Stimulated activated CD4-positive, alpha-beta T cell treated with anti-CD3 and anti-CD28 coated beads, Interleukin-1b, Interleukin-23, amount 100 ng/mL, for 48 hours (primary cell): Measurements from ENCODE around the gene PRKCA.
"Not testable (repeated sequence)": the region's sequence is repeated elsewhere in the genome, so short reads cannot be mapped to it uniquely, and the experiment has no call there.

Experiments used
- DNase-seq: peaks from one replicate; pipeline ENCODE4 v3.0.0-alpha.2; 2020

Gene PRKCA

DNA sequence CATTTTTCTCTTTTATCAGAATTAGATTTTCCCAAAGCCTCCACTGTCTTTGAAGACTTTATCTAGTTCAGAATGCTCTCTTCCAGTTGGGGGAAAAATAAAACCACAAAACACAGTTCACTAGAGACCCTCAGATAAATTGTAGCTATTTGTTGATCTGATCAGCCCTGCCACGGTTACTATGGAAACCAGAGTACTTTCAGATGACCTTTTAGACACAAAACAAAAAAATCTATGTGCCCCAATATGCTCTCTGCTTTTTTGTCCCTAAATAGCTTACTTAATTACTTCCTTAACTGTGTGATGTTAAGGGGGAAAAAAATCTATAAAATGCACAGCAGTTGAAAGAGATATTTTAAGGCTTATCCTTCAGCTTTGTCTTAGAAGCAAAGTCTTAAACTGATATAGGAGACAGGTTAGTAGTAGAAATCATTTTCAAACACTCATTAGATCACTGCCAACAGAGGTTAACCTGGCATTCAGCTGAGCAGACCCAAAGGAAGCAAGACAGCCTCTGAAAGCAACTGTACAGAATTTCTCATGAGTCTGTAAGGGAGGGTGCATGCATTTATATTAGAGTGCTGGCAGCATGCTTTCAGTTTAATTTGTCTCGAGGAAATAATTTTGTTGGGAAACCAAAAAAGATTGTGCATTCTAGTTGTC, 402.6 kb downstream of the PRKCA start:
- no peak for DNase-seq

DNA sequence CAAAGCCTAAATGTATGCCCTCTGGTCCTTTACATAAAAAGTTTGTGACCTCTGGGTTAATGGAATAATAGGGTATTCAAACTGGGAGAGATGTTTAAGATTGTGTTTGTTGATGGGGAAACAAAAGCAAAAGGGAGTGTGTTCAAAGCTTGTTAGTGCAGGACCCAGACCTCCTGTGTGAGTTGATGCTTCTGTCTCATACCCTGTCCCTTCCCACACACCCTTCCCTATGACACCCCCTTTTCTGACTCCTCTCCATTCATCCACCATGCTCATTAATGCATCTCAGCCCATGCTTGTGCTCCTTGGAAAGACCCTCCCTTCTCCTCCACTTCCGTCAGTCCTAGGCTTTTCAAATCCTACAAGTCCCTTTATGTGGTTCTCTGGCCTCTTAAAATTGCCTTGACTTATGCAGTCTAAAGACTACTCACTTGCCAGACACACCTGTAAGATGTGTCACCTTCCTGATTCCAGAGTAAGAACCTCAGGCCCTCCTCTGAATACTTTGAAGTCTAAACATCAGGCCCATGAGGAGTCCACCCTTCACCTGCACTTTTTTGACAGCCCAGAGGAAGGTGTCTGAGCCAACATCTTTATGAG, 404.5 kb downstream of the PRKCA start:
- no peak for DNase-seq

DNA sequence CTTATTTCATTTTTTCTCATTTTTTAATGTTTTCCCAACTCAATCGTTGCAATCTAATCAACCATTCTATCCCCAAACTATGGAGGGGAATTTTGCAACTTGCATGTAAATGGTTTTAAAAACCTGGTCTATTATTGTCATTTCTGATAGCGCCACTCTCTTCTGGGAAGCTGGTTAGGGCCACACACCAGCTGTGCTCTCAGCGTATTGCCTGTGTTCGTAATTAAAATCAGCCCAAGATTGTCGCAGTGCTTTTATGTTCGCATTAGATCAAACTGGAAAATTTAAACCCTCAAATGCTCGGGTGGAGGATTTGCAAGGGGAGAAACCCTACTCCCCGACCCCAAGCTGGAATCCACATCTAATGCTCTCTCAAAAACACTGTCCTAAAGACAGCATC, 409.0 kb downstream of the PRKCA start:
- DNase-seq: no peak

DNA sequence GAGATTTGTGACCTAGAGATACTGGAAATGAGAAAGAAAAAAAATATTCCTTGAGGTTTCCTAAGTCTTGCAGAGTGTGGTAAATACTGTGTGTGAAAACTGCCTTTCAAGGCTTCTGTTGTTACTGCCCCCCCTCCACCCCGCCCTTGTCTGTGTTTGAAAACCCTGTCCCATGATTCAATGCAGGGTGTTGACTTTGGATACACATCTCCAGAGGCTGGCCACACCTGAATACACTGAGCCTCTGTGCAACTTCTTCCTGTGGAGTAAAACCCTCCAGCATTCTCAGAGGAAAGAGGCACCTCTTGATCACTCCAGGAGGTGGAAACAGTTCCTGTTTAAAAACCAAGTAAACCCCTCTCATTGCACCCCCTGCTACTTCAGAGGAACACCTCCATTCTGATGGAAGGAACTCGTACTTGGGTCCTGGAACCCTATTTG, 409.5 kb downstream of the PRKCA start:
- no peak for DNase-seq

DNA sequence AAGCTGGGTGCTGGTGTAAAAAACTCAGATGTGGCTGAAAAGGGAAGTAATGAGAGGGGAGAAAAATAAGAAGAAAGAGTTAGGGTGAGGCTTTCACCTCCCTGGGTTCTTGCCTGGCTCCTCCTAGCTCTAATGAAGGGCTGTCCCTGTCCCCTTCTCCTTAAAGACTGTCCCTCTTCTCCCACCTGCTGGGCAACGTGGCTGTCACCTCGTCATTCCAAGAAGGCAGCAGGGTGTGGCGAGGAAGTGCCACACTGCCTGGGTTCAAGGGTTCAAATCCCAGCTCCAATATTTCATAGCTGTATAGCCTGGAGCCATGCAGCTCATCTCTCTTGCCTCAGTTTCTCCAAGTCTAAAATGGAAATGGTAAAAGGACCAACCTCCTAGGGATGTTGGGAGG, 410.0 kb downstream of the PRKCA start:
- DNase-seq: no peak

DNA sequence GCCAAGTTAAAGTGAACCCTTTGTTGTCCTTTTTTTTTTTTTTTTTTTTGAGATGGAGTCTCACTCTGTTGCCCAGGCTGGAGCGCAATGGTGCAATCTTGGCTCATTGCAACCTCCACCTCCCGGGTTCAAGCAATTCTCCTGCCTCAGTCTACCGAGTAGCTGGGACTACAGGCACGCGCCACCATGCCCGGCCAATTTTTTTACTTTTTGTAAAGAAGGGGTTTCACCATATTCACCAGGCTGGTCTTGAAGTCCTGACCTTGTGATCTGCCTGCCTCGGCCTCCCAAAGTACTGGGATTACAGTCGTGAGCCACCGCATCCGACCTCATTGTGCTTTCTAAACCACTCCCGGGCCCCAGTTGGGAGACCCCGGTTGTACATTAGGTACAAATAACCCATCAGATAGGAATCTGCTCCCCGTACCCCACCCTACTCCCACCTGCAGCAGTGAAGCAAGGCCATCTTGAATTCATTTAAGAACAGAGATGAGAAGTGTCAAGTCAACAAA, 410.7 kb downstream of the PRKCA start:
- DNase-seq: not testable (repeated sequence)

DNA sequence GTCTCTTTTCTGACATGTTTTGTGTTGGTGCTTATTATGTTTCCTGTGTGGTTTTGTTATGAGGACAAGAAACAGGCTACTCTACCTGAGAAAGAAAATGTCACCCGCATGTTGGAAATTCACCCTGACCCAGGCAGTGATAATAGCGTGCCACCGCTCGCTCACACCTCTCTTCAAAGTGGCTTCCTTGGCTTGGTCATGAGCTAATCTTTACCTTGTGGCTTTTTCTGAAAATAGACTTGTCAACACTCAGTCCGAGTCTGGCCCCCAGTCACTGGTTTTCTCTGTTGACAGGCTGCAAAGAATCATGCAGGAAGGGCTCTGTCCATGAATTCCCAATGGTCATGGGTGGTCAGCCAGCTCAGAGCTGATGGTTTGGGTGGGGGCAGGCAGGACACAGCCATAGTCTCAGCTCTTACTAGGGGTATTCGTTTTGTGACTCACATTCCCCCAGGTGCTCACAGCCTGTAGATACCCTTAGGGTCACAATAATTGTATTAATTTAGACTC, 411.2 kb downstream of the PRKCA start:
- DNase-seq: no peak

DNA sequence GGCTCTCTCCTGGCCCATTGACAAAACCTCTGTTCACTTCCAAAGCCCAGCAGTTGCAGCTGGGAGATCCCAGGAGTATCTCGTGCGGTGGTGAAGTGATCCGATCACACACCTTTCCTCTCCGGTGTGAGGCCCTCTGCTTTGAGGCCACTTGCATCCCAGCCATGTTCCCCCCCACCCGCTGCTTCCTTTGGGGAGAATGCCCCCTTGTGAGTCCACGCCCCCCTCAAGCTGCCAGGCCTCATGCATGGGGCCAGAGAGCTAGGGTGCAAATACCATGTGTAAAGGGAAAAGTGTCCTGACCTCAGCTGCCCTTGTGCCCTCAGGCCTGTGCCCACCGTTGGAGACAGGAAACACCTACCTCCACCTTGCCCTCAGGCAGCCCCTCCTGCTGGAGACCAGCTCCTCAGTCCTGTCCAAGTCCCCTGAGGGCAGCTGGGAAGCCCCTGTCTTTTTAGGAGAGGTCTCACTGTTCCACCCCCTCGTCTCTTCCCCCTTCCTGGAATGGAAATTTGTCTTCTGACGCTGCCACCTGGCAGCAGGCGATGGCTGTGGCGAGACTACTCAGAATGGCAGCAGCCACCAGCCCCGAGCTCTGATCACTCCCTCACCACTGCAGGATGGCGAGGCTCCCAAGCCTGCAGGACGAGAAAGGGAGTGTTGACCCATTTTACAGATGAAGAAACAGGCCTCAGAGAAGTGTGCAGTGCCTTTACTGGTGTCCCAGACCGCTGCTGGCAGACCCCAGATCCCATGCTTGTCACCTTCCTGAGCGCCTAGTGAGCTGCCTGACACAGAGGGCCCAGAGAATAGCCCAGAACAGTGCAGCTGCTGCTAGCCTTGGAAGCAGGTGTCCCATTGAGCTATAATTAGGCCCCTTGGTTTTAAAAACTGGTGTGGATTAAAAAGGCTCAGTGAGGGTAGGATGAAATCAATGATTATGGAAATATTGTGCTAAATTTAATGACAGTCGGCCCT, 411.9 kb downstream of the PRKCA start:
- no peak for DNase-seq

DNA sequence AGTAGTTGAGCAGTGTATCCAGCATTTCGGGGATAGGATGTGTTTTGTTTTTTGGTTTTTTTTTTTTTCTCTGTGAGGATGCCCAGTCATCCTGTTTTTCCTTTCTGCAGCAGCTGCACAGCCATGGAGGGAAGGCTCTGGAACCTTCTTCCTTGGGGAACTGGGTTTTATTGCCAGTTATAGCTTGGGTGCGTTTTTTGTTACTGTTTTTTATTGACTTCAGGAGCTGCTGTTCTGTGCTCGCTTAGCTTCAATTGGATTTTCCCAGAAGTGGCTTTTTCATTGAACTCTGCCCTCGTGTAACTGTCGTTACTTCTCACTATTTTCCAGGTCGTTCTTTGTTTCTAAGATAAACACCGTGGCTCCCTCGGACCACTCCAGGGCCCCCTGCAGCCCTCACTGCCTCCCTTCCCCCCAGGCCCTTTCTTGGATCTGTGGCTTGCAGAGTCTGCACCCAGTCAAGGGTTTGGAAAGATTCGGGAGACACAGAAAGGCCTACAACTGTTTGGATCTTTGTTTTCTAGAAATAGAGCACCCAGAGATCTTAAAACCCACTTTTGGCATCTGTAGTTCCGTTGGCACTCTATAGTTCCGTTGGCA, 412.8 kb downstream of the PRKCA start:
- DNase-seq: no peak

DNA sequence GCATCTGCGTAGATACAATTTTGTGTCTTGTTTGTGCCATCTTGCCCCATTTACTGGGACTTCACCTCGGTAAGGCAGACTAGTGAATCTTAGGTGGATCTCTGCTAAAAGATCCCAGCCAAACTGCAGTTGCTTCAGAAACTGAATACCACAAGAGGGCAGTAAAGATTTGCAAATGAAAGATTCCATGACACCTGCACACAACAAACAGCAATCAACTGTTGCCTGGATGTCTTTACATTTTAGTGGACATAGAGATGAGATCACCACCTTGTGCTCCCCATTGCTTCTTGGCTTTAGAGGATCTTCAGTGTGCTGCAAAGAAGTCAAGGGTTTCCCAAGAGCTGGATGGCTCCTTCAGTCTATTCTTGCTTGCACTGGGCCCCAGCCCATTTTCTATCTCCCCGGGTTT, 413.3 kb downstream of the PRKCA start:
- DNase-seq: no peak

DNA sequence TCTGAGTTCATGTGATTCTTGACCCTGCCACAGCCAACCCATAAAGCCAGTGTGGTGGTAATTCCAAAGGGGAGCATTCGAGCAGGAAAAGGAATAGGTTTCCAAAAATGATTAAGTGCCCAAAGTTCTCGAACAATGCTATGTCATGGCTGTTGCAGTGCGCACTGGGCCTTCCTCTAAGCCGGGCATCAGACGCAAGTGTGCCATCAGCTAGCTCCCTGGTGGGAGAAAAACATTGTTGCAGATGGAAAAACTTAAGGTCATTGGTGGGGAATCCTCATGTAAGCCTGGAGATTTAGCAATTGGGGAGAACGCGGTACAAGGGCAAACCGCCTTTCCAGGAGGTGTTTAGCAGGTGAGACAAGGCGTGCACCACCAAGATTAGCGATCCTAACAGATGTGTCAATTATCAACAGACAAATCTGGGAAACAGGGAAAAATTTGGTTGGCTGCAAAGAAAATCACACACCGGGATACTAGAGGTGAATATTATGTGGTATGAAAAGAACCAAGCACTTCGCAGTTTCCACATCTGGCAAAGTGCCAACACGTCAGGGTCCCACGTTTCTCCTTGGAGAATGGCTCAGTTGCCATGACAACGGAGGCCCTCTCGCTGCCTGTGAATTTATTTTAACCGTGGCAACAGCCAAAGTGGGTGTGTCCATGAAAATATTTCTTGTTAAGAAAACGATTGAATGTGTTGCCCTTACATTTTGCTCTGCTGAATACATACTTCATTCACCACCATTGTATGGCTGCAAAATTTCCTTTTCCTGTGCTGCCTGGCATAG, 414.0 kb downstream of the PRKCA start:
- DNase-seq: no peak

DNA sequence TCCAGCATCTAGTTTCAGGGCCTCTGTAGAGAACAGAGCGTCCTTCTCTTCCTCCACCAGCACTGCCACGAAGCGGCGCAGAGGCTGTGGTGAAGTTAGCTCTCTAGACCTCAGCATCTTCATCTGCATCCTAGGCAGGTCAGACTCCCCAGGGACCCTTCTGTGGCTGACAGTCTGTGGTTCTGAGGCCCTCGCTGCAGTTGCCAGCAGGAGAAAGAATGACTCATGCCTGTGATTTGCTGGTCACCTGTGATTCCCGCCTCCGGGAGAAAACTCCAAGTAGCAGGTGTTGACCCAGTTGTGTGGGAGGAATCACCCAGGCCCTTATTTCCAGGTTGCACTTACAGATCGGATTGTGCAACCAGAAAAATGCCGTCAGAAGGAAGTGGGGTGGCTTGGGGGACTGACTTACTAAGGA, 415.2 kb downstream of the PRKCA start:
- no peak for DNase-seq

DNA sequence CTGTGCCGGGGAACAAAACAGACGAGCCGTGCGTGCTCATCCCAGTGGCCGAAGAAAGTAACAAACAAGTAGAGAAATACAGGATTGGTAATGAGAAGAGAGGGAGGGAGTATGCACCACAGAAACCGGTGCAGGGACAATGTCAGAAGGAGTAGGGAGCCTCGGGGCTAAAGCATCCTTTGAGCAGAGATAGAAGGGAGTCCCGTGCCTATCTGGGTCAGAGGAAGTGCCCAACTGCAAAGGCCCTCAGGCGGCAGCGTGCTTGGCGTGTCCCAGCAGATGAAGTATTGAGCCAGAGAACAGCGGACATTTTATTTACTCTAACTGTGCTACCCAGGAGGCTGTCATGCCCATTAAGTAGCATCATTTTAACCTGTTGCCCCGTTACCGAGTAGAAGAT, 417.6 kb downstream of the PRKCA start:
- DNase-seq: no peak

DNA sequence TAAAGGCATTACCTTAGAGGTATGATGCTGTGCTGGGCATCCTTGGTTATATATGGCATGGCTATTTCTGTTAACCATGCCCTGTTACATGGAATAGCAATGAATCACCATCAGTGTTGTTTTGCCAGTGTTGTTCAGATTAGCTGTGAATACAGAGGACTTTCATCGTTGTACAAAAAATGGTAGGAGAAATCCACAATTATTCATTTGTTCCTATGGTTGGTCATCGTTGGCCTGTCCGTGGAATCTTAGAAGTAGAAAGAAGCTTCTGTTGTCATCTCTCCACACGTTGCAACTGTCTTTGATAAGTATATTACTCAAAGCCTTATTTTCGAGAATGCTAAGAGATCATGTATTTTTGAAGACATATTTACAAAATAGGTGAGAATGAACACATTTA, 418.2 kb downstream of the PRKCA start:
- no peak for DNase-seq

DNA sequence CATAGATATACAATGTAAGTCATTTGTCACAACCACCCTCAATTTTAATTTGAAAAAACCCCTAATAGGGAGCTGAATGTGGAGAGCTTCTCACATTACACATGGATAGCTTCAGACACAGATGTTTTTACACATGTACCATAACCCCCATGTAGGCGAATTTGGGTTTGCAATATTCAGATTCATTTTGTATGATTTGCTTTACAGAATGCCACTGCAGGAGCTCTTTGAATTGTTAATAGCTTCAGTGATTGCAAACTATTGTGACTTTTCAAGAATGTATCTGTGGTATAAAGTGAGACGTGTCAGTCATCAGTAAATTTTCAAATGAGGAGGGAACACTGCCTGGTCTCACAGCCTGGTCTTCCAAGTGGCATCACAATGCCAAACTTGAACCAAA, 419.9 kb downstream of the PRKCA start:
- no peak for DNase-seq

DNA sequence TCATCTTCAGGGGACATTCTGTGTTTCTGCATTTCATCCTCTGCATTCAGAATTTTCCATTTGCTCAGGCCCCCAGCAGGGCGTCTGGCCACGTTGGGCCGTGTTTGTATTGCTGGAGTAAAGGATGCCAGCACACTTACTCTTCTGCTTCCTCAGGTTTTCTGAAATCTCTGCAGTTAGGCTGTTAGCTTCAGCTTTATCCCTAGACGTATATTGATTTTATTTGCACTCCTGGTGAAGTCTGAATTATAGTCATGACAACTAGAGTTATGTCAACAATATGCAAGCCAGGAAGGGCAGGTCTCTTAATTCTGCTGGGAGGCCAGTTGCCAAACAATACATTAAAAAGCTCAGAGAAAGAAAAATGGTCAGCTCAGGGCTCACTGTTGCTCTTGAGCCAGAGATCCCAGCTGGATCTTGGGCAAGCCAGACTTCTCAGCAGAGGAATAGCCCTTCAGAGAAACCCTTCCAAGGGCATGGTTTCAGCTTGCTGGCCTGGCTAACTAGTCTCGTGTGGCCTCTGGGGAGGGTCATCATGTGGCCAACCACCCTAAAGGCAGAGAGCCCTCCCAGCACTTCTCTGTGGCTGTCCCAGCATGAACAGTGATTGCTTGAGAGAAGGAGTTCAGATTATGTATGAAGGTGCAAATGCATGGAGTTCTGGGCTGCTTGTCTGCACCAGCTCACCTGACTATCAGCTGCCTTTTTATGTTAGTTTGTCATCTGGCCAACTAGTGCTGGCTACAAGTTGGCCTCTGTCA, 422.3 kb downstream of the PRKCA start:
- no peak for DNase-seq

DNA sequence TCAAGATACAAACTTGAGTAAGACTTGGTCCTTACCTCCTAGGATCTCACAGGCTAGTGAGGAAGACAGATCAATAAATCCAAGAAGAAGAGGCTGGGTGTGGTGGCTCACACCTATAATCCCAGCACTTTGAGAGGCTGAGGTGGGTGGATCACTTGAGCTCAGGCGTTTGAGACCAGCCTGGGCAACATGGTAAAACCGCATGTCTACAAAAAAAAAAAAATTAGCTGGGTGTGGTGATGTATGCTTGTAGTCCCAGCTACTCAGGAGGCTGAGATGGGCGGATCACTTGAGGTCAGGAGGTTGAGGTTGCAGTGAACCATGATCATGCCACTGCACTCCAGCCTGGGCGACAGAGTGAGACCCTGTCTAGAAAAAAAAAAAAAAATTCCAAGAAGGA, 423.0 kb downstream of the PRKCA start:
- DNase-seq: not testable (repeated sequence)

DNA sequence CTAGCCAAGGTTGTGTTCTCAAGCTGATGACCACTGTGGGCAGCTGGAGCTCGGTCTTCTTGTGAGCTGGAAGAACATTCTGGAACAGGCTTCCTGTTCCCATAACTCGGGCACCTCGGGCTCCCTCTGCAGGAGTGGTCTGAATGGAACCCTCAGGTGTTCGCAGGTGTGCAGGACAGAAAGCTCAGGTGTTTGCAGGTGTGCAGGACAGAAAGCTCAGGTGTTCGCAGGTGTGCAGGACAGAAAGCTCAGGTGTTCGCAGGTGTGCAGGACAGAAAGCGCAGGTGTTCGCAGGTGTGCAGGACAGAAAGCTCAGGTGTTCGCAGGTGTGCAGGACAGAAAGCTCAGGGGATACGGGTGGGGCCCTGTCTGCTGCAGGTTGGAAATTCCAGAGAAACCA, 423.5 kb downstream of the PRKCA start:
- no peak for DNase-seq

DNA sequence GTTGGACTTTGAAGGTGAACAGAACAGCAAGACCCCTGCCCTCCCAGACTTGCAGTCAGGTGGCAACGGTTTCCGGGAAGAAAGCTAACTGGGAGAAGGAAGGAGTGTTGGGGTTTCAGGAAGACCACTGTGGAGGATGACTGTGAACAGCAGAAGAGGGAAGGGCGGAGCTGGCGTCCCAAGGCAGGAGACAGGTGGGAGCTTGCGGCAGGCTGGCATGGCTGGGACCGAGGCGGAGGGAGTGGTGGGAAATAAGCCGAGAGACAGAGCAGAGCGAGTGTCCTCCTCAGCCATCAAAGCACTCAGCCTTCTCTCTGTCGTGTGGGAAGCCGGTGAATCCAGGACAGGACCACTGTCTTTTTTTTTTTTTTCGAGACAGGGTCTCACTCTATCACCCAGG, 424.0 kb downstream of the PRKCA start:
- no peak for DNase-seq

DNA sequence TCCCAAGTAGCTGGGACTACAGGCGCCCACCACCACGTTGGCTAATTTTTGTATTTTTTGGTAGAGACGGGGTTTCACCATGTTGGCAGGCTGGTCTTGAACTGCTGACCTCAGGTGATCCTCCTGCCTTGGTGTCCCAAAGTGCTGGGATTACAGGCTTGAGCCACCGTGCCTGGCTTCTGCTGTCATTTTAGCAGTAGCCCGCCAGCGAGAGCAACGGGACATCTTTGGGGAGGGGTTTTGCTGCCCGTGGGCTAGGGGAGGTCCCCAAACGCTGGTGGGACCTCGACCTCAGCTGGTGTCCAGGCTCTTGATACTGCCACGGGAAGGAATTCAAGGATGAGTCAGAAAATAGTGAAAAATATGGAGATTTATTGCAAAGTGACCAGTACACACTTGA, 424.4 kb downstream of the PRKCA start:
- DNase-seq: no peak
